ENCODE measurements around the gene PSG7.

- TF ChIP-seq CTCF (IDR thresholded peaks at IDR 0.05 in 2 of 3, conservative IDR thresholded peaks at IDR 0.05 in 1 of 3; ENCODE audit: control insufficient read depth in 2 of 3, extremely low read depth in 1 of 3, insufficient read depth in 1 of 3, low read depth in 3 of 3, low read length in 3 of 3) (no peak), SP1 (IDR thresholded peaks at IDR 0.05; ENCODE audit: low read depth, low read length) (no peak), RBBP5 (conservative IDR thresholded peaks at IDR 0.05) (no peak), FOS (IDR thresholded peaks at IDR 0.05; ENCODE audit: borderline replicate concordance, extremely low read depth, insufficient read length) (no peak)
Measured at GRCh38 chr19:42928896-42929295, 8.1 kb downstream of the PSG7 start.

All from GM12878 (cell line).